Activated naive CD8-positive, alpha-beta T cell treated with anti-CD3 and anti-CD28 coated beads, Interleukin-2, amount 50 U/mL, for 24 hours (primary cell): ENCODE measurements around the gene CHSY3.

Source experiments
- ATAC-seq: fragments of 150-1000 bp; cut with Tn5 transposase; one replicate; pipeline ENCODE4 v1.10.0; 2021
- DNase-seq: peaks from one replicate; pipeline ENCODE4 v3.0.0; 2021
- H3K27ac Mint-ChIP-seq: one replicate; pipeline ENCODE4 v1.8.0; 2021; ENCODE audit warnings: mild to moderate bottlenecking, mixed read lengths
- H3K27me3 Mint-ChIP-seq: one replicate; pipeline ENCODE4 v1.8.0; 2021; ENCODE audit warnings: mixed read lengths
- H3K36me3 Mint-ChIP-seq: one replicate; pipeline ENCODE4 v1.8.0; 2021; ENCODE audit warnings: low read depth, mixed read lengths
- H3K4me1 Mint-ChIP-seq: one replicate; pipeline ENCODE4 v1.8.0; 2021; ENCODE audit warnings: mixed read lengths
- H3K4me3 Mint-ChIP-seq: one replicate; pipeline ENCODE4 v1.8.0; 2021; ENCODE audit warnings: mild to moderate bottlenecking, moderate library complexity, mixed read lengths
- H3K9me3 Mint-ChIP-seq: one replicate; pipeline ENCODE4 v1.8.0; 2021; ENCODE audit warnings: mixed read lengths

Gene CHSY3

DNA sequence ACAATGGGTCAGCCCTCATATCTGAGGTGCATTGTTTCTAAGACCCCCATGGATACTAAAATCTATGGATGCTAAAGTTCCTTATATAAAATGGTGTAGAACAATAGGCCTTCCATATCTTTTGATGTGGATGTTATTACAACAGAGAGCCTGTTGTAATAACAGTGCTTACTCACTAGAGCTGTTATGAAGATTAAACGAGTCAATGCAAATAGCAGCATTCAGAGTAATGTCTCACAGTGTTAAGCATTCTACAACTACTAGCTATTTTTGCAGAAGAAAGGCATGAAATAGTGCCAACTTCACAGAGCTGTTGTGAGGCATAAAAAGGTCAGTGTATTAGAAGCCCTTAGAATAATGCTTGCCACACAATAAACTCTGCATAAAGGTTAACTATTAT is 13.0 kb downstream of the CHSY3 start:
- Mint-ChIP-seq H3K4me1 (no peaks in the 10 kb centered on the region), H3K4me3 (no peak overlapping the region), H3K36me3 (no peaks in the 10 kb centered on the region), H3K27ac (no peak overlapping the region), H3K9me3 (peaks cover 6% of the 10 kb centered on the region), H3K27me3 (peaks cover 4% of the 10 kb centered on the region)
- ATAC-seq (no peak), DNase-seq (no peak)

- Mint-ChIP-seq H3K4me1 (no peaks in the 10 kb centered on the region), H3K4me3 (no peak overlapping the region), H3K27ac (no peak overlapping the region), H3K9me3 (peaks cover 6% of the 10 kb centered on the region), H3K27me3 (no peaks in the 10 kb centered on the region), H3K36me3 (no peaks in the 10 kb centered on the region)
- ATAC-seq (no peak), DNase-seq (no peak)
Measured at GRCh38 chr5:129921204-129921603, 16.9 kb downstream of the CHSY3 start.

DNA sequence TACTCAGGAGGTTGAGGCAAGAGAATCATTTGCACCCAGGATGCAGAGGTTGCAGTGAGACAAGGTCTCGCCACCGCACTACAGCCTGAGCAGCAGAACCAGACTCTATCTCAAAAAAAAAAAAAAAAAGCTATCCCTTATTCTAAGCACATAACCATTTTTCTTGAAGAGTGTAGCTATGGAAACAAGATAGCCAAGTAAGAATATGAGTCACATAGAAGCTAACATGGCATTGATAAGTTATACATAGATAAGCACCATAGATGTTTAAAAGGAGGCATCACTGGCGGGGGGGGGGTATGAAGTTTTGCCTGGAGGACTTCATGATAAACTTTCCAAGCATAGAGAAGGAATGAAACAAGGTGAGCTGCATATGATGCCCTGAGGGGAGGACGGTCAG is 26.0 kb downstream of the CHSY3 start:
- Mint-ChIP-seq H3K4me3 (no peak overlapping the region), H3K27me3 (no peaks in the 10 kb centered on the region), H3K27ac (no peak overlapping the region), H3K4me1 (no peaks in the 10 kb centered on the region), H3K9me3 (no peaks in the 10 kb centered on the region), H3K36me3 (no peaks in the 10 kb centered on the region)
- DNase-seq = no peak
- ATAC-seq = no peak

DNA sequence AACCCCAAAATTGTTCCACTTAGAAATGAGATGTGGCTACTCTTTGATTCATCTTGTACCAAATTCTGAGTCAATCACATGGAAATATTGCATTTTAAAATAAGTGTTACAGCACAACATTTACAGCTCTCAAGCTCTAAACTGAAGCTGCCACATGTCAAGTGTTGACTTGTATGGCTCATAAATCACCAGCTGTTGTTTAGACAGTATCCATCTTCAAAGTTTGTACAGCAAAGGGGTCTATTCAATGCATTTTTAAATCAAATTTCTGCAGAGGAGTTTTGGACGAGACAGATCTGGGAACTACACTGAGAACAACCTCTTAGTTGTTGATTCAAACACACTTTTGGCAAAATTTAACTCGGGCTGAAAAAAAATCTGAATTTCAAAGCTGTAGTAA is 31.4 kb downstream of the CHSY3 start:
- H3K27ac Mint-ChIP-seq = no peak overlapping the region
- ATAC-seq (no peak), DNase-seq (no peak)
- no peaks in the 10 kb centered on the region for H3K36me3 Mint-ChIP-seq
- peaks cover 6% of the 10 kb centered on the region for H3K9me3 Mint-ChIP-seq
- H3K4me1 Mint-ChIP-seq = no peaks in the 10 kb centered on the region
- no peak overlapping the region for H3K4me3 Mint-ChIP-seq
- no peaks in the 10 kb centered on the region for H3K27me3 Mint-ChIP-seq

DNA sequence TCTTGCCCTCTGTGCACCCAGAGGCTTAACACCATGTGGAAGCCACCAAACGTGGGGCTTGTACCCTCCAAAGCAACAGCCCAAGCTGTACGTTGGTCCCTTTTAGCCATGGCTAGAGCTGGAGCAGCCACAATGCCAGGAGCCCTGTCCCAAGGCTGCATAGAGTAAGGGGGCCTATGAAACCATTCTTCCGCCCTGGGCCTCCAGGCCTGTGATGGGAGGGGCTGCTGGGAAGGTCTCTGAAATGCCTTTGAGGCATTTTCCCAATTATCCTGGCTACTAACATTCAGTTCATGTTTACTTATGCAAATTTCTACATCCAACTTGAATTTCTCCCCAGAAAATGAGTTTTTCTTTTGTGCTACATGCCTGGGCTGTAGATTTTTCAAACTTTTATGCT is 33.8 kb downstream of the CHSY3 start:
- DNase-seq (no peak), ATAC-seq (no peak)
- no peak overlapping the region for H3K27ac Mint-ChIP-seq
- H3K4me3 Mint-ChIP-seq = no peak overlapping the region
- no peaks in the 10 kb centered on the region for H3K27me3 Mint-ChIP-seq
- H3K4me1 Mint-ChIP-seq = no peaks in the 10 kb centered on the region
- H3K36me3 Mint-ChIP-seq = no peaks in the 10 kb centered on the region
- peaks cover 6% of the 10 kb centered on the region for H3K9me3 Mint-ChIP-seq

DNA sequence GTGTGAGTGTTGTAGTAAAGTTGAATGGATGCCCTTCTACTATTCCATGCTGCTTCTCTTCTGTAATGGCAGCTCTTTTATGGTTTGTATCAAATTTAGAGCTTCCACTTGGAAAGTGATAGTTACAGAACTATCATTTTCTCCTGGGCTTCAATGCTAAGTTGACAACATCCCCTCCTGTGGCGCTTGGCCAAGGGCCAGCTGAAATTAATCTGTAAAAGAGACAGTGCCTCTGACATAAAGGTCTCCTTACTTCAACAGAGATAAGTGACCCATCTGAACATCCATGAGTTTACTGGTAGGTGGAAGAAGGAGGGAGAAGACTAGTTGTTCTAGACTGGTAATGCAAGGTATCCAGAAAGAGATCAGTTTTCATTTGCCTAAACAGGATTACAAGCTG is 39.7 kb downstream of the CHSY3 start:
- no peak for DNase-seq
- no peak overlapping the region for H3K4me3 Mint-ChIP-seq
- H3K4me1 Mint-ChIP-seq = no peaks in the 10 kb centered on the region
- H3K27ac Mint-ChIP-seq = no peak overlapping the region
- ATAC-seq = no peak
- H3K36me3 Mint-ChIP-seq = no peaks in the 10 kb centered on the region
- H3K9me3 Mint-ChIP-seq = no peaks in the 10 kb centered on the region
- H3K27me3 Mint-ChIP-seq = no peaks in the 10 kb centered on the region

DNA sequence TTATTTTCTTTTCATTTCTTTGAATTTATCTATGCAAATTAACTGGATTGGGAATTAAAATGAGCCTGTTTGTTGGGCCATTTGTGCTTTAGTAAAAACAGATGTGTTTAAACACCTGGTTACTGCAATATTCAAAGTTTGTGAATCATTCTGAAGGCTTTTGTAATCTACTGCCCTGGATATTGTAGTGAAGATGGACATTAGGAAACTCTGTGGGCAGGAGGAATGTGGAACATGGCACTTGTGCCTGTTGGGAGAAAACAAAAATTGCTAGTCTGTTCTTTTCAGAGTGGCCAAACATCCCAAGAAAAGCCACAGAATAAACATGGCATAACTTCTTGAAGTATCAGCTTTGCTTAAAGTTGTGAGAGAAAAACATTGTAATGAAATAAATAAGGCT is 40.8 kb downstream of the CHSY3 start:
- Mint-ChIP-seq H3K27ac (no peak overlapping the region), H3K4me3 (no peak overlapping the region), H3K4me1 (no peaks in the 10 kb centered on the region), H3K9me3 (no peaks in the 10 kb centered on the region), H3K36me3 (no peaks in the 10 kb centered on the region), H3K27me3 (no peaks in the 10 kb centered on the region)
- DNase-seq = no peak
- no peak for ATAC-seq

DNA sequence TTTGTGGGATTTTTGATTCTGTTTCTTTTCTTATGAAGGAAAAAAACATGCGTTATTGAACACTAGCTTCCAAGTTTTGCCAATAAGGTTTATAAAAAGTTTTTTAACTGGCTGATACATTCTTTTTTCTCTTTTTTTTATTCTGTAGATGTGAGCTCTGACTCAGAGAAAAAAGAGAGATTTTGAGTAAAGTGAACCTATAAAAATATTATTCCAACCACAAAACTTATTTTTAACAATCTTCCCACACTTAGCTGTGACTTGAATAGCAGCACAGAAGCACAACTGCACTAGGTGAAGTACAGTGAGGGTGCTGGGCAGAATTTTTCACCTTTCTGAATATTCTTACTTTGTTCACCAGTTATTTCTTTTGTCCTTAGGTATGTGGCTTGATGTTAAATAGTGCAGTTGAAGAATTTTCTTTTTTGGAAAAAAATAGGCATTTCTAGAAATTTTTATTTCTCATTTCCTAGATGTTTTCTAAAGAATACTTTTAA is 41.6 kb downstream of the CHSY3 start:
- Mint-ChIP-seq H3K27me3 (no peaks in the 10 kb centered on the region), H3K27ac (no peak overlapping the region), H3K9me3 (no peaks in the 10 kb centered on the region), H3K36me3 (no peaks in the 10 kb centered on the region), H3K4me3 (no peak overlapping the region), H3K4me1 (no peaks in the 10 kb centered on the region)
- no peak for DNase-seq
- ATAC-seq = no peak

- Mint-ChIP-seq H3K9me3 (peaks cover 4% of the 10 kb centered on the region), H3K27ac (no peak overlapping the region), H3K4me3 (no peak overlapping the region), H3K36me3 (no peaks in the 10 kb centered on the region), H3K27me3 (no peaks in the 10 kb centered on the region), H3K4me1 (no peaks in the 10 kb centered on the region)
- no peak for ATAC-seq
- DNase-seq = no peak
Measured at GRCh38 chr5:129951039-129951438, 46.8 kb downstream of the CHSY3 start.

GRCh38 chr5:129958581-129958980 is 54.3 kb downstream of the CHSY3 start:
- no peak overlapping the region for H3K4me3 Mint-ChIP-seq
- no peaks in the 10 kb centered on the region for H3K4me1 Mint-ChIP-seq
- H3K36me3 Mint-ChIP-seq = no peaks in the 10 kb centered on the region
- ATAC-seq (no peak), DNase-seq (no peak)
- no peaks in the 10 kb centered on the region for H3K27me3 Mint-ChIP-seq
- peaks cover 4% of the 10 kb centered on the region for H3K9me3 Mint-ChIP-seq
- H3K27ac Mint-ChIP-seq = no peak overlapping the region

GRCh38 chr5:129960831-129961230 is 56.6 kb downstream of the CHSY3 start:
- Mint-ChIP-seq H3K27ac (no peak overlapping the region), H3K9me3 (no peaks in the 10 kb centered on the region), H3K36me3 (no peaks in the 10 kb centered on the region), H3K27me3 (no peaks in the 10 kb centered on the region), H3K4me1 (no peaks in the 10 kb centered on the region), H3K4me3 (no peak overlapping the region)
- DNase-seq (no peak), ATAC-seq (no peak)

DNA sequence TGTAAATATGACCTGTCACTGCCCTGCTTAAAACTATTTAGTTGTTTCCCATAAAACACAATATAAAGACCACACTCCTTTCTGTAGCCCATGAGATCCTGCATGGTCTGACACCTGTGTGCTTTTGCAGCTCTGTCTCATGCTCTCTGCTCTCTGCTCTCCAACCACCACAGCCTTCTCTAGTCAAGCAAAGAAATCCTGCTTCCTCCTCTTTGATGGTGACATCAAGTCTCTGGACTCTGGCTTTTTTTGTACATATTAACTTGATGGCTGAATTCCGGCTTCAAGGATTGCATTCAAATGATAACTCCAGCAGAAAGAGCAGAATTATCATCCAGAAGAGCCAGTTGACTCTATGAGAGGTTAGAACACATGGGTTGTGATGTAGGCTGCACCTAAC is 58.2 kb downstream of the CHSY3 start:
- no peak for ATAC-seq
- H3K27me3 Mint-ChIP-seq = no peaks in the 10 kb centered on the region
- no peak for DNase-seq
- no peaks in the 10 kb centered on the region for H3K4me1 Mint-ChIP-seq
- no peaks in the 10 kb centered on the region for H3K9me3 Mint-ChIP-seq
- no peak overlapping the region for H3K27ac Mint-ChIP-seq
- no peaks in the 10 kb centered on the region for H3K36me3 Mint-ChIP-seq
- H3K4me3 Mint-ChIP-seq = no peak overlapping the region

GRCh38 chr5:129963359-129963758 is 59.1 kb downstream of the CHSY3 start:
- Mint-ChIP-seq H3K4me3 (no peak overlapping the region), H3K4me1 (no peaks in the 10 kb centered on the region), H3K27ac (no peak overlapping the region), H3K27me3 (no peaks in the 10 kb centered on the region), H3K36me3 (no peaks in the 10 kb centered on the region), H3K9me3 (no peaks in the 10 kb centered on the region)
- ATAC-seq (no peak), DNase-seq (no peak)

GRCh38 chr5:129966071-129966470 is 61.8 kb downstream of the CHSY3 start:
- H3K36me3 Mint-ChIP-seq = no peaks in the 10 kb centered on the region
- no peaks in the 10 kb centered on the region for H3K4me1 Mint-ChIP-seq
- no peak for ATAC-seq
- H3K9me3 Mint-ChIP-seq = no peaks in the 10 kb centered on the region
- DNase-seq = no peak
- no peak overlapping the region for H3K27ac Mint-ChIP-seq
- H3K4me3 Mint-ChIP-seq = no peak overlapping the region
- no peaks in the 10 kb centered on the region for H3K27me3 Mint-ChIP-seq

DNA sequence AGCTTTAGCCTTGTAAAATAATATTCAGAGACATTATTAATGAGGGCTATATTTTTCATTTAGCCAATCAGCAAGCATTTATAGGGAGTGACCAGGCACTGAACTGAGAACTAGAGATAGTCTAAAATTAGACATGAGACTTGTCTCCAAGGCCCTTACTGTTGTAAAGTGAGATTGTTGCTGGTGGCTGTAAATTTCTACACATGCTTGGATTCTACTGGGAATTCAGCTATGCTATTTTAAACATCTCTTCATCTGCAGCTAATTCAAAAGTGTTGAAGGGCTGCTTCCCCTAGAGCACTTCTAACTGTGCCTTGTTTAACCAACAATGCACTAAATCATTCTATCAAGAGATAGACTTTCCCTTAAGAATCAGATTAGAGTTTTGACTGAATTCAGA is 67.4 kb downstream of the CHSY3 start:
- DNase-seq (no peak), ATAC-seq (no peak)
- Mint-ChIP-seq H3K9me3 (no peaks in the 10 kb centered on the region), H3K4me1 (no peaks in the 10 kb centered on the region), H3K27me3 (no peaks in the 10 kb centered on the region), H3K4me3 (no peak overlapping the region), H3K36me3 (no peaks in the 10 kb centered on the region), H3K27ac (no peak overlapping the region)

DNA sequence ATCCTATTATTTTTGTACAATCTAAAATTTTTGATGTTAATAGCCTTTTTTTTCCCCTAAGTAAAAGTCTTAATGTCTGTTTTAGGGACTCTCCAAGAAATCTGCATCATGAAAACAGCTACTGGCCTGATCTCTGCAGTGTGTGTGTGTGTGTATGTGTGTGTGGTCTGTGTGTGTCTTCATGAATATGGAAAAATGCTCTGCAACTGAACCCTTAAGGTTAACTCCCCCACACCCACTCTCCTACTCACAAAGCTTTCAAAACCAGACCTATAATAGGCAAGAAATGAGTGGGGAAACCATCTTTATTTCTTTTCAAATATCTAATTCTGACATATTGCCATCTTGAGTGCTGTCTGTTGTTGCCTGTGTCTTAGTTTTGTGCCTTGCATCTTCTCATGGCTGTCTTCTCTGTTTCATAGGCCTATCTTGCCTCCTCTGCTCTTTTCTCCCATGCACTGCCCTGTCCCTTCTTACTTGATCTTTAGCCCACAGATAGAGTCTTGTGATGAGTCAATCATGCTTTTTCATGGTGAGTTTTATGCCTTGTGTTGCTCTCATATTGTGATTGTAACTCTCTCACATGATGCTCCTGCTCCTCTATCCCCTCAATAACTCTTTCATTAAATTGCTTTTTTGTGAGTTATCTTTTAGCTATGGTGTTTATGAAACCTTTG is 68.3 kb downstream of the CHSY3 start:
- ATAC-seq (no peak), DNase-seq (no peak)
- Mint-ChIP-seq H3K4me1 (no peaks in the 10 kb centered on the region), H3K9me3 (no peaks in the 10 kb centered on the region), H3K4me3 (no peak overlapping the region), H3K36me3 (no peaks in the 10 kb centered on the region), H3K27me3 (no peaks in the 10 kb centered on the region), H3K27ac (no peak overlapping the region)
